ENCODE data around the gene BTBD10. TPM values are rescaled to one million over a fixed set of nuclear protein-coding genes. Genes with fewer than 3 reads are reported as not detected.

The BTBD10 gene
- total RNA-seq, 1 donor from 2014 or later, result 29.4 TPM

DNA sequence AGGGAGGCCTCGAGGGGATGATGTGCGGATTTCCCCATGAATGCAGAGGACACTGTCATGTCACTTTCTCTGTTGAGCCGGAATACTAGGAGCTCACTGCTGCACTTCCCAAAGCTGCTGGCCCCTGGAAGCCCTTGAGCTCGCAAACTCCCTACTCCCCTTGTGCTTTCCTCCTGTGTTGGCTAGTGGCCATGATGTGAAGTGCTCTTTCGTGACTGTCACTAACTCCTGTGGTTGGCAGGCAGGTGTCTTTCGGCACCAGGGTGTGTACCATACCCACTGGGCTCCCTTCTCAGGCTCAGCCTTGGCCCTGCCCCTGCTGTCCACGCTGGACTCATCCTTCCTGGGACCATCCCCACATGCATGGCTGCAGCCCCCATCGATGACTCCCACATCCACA, 86.2 kb downstream of the BTBD10 start:
- no peaks in the 10 kb centered on the region for H3K27me3 Mint-ChIP-seq (ENCODE audit: unreplicated experiment)
- peaks cover 3% of the 10 kb centered on the region for H3K4me1 Mint-ChIP-seq (ENCODE audit: unreplicated experiment)
- H3K9me3 Mint-ChIP-seq (ENCODE audit: unreplicated experiment), result no peaks in the 10 kb centered on the region
- H3K27ac Mint-ChIP-seq (ENCODE audit: unreplicated experiment), result no peak overlapping the region
- TF ChIP-seq, protein P1, sequence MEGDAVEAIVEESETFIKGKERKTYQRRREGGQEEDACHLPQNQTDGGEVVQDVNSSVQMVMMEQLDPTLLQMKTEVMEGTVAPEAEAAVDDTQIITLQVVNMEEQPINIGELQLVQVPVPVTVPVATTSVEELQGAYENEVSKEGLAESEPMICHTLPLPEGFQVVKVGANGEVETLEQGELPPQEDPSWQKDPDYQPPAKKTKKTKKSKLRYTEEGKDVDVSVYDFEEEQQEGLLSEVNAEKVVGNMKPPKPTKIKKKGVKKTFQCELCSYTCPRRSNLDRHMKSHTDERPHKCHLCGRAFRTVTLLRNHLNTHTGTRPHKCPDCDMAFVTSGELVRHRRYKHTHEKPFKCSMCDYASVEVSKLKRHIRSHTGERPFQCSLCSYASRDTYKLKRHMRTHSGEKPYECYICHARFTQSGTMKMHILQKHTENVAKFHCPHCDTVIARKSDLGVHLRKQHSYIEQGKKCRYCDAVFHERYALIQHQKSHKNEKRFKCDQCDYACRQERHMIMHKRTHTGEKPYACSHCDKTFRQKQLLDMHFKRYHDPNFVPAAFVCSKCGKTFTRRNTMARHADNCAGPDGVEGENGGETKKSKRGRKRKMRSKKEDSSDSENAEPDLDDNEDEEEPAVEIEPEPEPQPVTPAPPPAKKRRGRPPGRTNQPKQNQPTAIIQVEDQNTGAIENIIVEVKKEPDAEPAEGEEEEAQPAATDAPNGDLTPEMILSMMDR (IDR thresholded peaks at IDR 0.05), result no peak
- DNase-seq (ENCODE audit: extremely low spot score, unreplicated experiment), result no peak
- no peak overlapping the region for H3K4me3 Mint-ChIP-seq (ENCODE audit: unreplicated experiment)
- H3K36me3 Mint-ChIP-seq (ENCODE audit: unreplicated experiment), result peaks cover 44% of the 10 kb centered on the region

DNA sequence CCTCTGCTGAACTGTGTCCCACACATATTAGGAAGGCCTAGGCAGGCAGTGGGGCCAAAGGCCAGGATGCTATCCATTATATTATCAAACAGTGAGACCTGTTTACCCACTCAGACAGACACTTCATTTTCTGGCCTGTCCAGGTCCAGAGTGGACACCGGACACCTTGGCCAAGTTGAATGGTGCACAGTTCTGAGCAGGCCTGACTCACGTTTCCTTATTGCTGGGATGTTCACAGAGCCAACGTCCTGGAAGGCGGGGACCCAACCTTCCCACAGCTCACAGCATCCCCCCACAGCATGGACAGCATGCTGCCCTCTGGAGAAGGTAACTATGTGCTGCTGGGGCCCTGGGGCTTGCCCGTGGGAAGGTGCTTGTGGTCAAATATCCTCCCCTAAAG, 86.6 kb downstream of the BTBD10 start:
- TF ChIP-seq, protein P1 (IDR thresholded peaks at IDR 0.05), result no peak
- peaks cover 3% of the 10 kb centered on the region for H3K4me1 Mint-ChIP-seq (ENCODE audit: unreplicated experiment)
- DNase-seq (ENCODE audit: extremely low spot score, unreplicated experiment), result no peak
- H3K4me3 Mint-ChIP-seq (ENCODE audit: unreplicated experiment), result no peak overlapping the region
- no peak overlapping the region for H3K27ac Mint-ChIP-seq (ENCODE audit: unreplicated experiment)
- peaks cover 41% of the 10 kb centered on the region for H3K36me3 Mint-ChIP-seq (ENCODE audit: unreplicated experiment)
- H3K27me3 Mint-ChIP-seq (ENCODE audit: unreplicated experiment), result no peaks in the 10 kb centered on the region
- no peaks in the 10 kb centered on the region for H3K9me3 Mint-ChIP-seq (ENCODE audit: unreplicated experiment)

DNA sequence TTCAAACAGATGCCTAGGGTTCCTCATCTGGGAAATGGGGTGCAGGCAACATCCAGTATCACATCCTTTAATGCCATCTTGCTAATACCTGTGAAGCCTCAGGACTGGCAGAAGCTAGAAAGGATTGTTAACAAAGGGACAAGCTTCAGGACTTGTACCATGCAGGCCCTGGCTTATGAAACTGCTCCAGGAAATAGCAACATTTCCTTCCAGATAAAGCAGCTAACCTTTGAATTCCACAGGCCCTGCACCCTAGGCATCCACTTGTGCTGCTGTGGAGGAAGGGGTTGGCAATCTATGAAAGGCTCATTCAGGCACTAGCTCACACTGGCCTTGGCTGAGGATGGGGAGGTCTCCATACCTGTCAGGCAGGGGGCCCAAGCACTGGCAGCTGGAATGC, 87.2 kb downstream of the BTBD10 start:
- Mint-ChIP-seq H3K4me1 (ENCODE audit: unreplicated experiment) (peaks cover 3% of the 10 kb centered on the region), H3K36me3 (ENCODE audit: unreplicated experiment) (peaks cover 35% of the 10 kb centered on the region), H3K9me3 (ENCODE audit: unreplicated experiment) (no peaks in the 10 kb centered on the region), H3K27me3 (ENCODE audit: unreplicated experiment) (no peaks in the 10 kb centered on the region), H3K4me3 (ENCODE audit: unreplicated experiment) (no peak overlapping the region), H3K27ac (ENCODE audit: unreplicated experiment) (no peak overlapping the region)
- TF ChIP-seq, protein P1 (IDR thresholded peaks at IDR 0.05), result no peak
- DNase-seq (ENCODE audit: extremely low spot score, unreplicated experiment), result no peak

DNA sequence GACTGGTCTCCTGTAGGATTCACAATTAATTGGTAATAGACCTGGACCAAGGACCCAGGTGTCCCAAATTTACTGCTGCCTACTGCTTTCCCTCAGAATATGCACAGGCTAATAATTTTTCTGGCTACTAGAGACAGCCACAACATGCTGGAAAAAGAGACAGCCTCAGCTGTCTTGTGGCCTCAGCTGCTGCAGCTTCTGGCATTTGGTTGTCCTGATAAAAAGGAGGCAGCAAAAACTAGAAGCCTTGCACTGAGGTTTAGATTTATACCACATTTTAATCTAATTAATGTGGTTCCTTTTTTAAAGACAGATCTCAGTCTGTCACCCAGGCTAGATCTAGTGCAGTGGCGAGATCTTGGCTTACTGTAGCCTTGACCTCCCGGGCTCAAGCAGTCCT, 89.8 kb downstream of the BTBD10 start:
- Mint-ChIP-seq H3K4me3 (ENCODE audit: unreplicated experiment) (no peak overlapping the region), H3K27ac (ENCODE audit: unreplicated experiment) (no peak overlapping the region), H3K27me3 (ENCODE audit: unreplicated experiment) (no peaks in the 10 kb centered on the region), H3K36me3 (ENCODE audit: unreplicated experiment) (peaks cover 33% of the 10 kb centered on the region), H3K9me3 (ENCODE audit: unreplicated experiment) (no peaks in the 10 kb centered on the region), H3K4me1 (ENCODE audit: unreplicated experiment) (peaks cover 9% of the 10 kb centered on the region)
- TF ChIP-seq, protein P1 (IDR thresholded peaks at IDR 0.05), result no peak
- no peak for DNase-seq (ENCODE audit: extremely low spot score, unreplicated experiment)

- Mint-ChIP-seq H3K9me3 (ENCODE audit: unreplicated experiment) (no peaks in the 10 kb centered on the region), H3K27ac (ENCODE audit: unreplicated experiment) (peak overlapping the region; percentile 58), H3K4me1 (ENCODE audit: unreplicated experiment) (peaks cover 35% of the 10 kb centered on the region), H3K27me3 (ENCODE audit: unreplicated experiment) (no peaks in the 10 kb centered on the region), H3K36me3 (ENCODE audit: unreplicated experiment) (peaks cover 13% of the 10 kb centered on the region), H3K4me3 (ENCODE audit: unreplicated experiment) (no peak overlapping the region)
- no peak for DNase-seq (ENCODE audit: extremely low spot score, unreplicated experiment)
- TF ChIP-seq, protein P1 (IDR thresholded peaks at IDR 0.05), result no peak
These were observed 95.0 kb downstream of the BTBD10 start for GRCh38 chr11:13368041-13368446.
